CD4-positive, alpha-beta T cell treated with Interleukin-6 at 100 ng/mL for 8 hours (primary cell): ENCODE results near the gene NPSR1.
"Not testable (repeated sequence)": the region's sequence is repeated elsewhere in the genome, so short reads cannot be mapped to it uniquely, and the experiment has no call there.

Source experiments
- DNase-seq: peaks from one replicate; pipeline ENCODE4 v3.0.0-alpha.2; 2020; ENCODE audit warnings: mixed read lengths, low spot score

Gene NPSR1

DNA sequence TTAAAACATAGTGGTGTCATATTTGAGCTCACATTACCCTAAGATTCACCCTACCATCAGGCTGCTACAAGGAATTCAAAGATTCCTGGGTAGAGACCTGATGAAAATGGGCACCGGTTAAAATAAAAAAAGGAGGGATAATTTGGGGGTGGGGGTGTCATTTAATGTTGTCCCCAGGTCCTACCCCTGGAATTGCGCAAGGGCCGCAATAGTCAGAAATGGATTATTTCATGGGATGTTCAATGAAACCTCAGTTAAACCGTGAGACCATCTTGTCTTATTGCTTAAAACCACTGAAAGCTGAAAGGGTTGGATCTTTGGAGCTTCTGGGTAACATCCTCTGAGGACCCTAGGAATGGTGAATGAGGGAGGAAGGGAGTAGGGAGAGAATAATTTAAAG lies 216.3 kb downstream of the NPSR1 start:
- not testable (repeated sequence) for DNase-seq

DNA sequence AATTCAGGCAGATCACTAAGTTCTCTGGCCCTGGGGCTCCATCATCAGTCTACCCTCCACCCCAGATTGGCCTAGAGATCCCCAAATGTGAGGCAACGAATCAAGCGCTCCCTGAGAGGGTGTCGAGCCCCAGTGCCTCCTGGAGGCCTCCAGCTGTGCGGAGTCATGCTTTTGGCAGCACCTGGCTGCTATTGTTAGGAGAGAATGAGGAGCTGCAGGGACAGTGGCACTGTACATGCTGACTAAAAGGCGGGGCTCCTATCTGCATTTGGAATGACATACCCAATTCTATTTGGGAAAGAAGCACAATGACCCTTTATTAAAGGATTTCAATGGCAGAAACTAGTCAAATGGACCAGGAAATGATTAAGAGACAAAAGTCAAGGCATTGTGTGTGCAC lies 217.5 kb downstream of the NPSR1 start:
- no peak for DNase-seq

DNA sequence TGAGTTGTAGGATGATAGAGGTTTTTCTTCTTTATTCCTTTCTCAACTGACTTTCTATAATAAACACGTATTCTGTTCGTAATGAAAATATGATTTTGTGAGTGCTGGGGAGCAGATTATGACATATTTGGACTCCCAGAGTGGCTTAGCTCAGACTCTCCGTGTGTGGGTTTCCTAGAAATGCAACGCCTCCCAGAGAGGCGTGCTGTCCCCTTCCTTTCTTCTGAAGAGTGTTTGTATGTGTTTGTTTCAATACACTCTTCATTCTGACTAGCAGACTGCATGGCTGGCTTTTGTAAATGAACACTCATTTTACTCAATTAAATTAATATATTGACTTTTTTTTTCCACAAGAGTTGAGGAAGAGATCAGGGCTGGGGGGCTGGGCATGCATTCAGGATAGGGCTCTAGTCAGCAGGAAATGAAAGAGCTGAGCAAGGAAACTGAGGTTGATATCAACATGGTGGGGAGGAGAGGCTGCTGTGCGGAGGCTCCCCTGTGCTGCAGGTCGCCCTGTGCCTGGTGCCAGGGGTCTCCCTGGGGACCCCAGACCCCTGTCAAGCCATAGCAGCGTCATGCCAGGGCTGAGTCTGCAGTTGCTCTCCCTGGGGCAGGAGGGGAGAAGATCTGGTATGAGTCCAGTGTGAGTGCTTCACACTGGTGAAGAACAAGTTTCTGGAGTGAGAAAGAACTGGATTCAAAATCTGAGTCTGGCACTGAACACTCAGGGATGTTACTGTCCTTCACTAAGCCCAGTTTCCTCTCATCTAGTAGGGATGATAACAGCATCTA lies 221.1 kb downstream of the NPSR1 start:
- not testable (repeated sequence) for DNase-seq

DNA sequence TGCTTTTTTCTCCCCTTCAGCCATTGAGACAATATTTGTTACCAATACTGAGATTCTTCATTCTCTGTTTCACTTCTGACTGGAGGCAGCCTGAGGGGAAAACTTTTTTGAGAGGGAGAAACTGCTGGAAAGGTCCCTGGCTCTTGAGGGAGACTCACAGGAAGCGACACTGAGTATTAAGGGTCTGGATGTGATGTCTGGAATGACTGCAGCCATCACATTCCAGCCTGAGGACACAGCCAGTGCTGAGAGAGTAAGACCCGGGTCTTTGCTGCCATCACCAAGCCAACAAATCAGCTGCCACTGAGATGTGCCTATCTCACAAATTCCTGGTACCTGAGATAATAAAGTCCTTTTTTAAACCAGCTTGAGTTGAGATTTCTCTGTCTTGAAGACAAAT lies 221.9 kb downstream of the NPSR1 start:
- no peak for DNase-seq

DNA sequence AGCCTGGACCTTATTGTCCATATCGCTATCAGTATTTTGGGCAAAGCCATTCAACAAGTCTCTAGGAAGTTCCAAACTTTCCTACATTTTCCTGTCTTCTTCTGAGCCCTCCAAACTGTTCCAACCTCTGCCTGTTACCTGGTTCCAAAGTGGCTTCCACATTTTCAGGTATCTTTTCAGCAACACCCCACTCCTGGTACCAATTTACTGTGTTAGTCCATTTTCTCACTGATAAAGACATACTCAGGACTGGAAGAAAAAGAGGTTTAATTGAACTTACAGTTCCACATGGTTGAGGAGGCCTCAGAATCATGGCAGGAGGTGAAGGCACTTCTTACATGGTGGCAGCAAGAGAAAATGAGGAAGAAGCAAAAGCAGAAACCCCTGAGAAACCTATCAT lies 225.8 kb downstream of the NPSR1 start:
- not testable (repeated sequence) for DNase-seq

DNA sequence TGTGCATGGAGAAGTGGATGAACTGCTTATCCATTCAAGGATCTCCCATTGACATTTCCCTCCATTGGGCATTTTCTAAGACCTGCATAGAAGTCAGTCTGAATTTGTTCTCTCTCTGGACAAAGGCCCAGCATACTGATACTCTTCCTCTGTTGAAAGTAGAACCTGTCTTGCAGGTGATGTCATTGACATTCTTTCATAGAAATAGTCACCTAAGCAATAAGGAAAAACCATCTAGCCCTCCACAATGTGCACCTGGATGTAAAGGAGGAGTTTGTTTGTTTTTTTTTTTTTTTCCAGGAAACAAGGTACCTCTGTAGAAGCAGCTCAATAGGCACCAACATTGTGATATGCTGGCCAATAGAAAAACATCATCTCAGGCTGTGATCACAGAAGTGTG lies 228.8 kb downstream of the NPSR1 start:
- no peak for DNase-seq

DNA sequence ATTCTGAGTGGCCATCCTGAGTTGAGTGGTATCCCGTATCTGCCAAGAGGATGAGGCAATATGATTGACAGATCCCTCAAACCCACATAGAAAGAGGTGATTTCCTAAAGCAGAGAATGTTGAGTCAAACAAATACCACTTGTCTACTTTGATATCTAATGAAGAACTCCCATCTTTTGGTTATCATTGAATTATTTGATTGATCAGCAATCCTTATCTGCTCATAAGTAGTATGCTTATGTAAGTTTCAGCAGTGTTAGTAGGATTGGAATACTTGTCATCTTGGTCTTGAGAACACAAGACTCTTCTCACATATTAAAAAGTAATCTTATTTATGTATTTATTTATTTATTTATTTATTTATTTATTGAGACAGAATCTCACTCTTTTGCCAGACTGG lies 231.9 kb downstream of the NPSR1 start:
- DNase-seq, result no peak

DNA sequence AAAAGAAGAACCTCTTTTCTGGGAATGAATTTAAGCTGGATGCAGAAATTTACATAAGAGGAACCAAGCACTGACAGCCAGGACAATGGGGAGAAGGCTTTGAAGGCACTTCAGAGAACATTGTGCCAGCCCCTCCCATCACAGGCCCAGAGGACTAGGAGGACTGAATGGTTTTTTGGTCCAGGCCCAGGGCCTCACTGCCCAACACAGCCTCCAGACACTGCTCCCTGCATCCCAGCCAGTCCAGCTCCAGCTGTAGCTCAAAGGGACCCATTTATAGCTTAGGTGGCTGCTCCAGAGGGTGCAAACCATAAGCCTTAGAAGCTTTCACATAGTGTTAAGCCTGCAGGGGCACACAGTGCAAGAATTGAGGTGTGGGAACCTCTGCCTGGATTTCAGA lies 237.2 kb downstream of the NPSR1 start:
- DNase-seq, result no peak
